ENCODE measurements around the gene HLA-C.
"Not testable (repeated sequence)": the region's sequence is repeated elsewhere in the genome, so short reads cannot be mapped to it uniquely, and the experiment has no call there.

Gene HLA-C

GRCh38 chr6:31271641-31272357 lies at the start of gene HLA-C:
Gene HLA-C (minus strand): TSS chr6:31272092. CDS start chr6:31272071, 21 bp downstream.
- DNase-seq, result peak; percentile 91

GRCh38 chr6:31321005-31321707 lies 49.3 kb upstream of the HLA-C start:
- no peak for DNase-seq

GRCh38 chr6:31317036-31317435 lies 45.1 kb upstream of the HLA-C start:
- no peak for DNase-seq

GRCh38 chr6:31309641-31310040 lies 37.7 kb upstream of the HLA-C start:
- DNase-seq, result no peak

GRCh38 chr6:31308845-31309175 lies 36.9 kb upstream of the HLA-C start:
- no peak for DNase-seq

GRCh38 chr6:31308050-31308844 lies 36.4 kb upstream of the HLA-C start:
- DNase-seq, result no peak

- DNase-seq, result no peak
Measured at GRCh38 chr6:31307669-31308049, 35.8 kb upstream of the HLA-C start.

- DNase-seq, result no peak
Measured at GRCh38 chr6:31305703-31306219, 33.9 kb upstream of the HLA-C start.

GRCh38 chr6:31304683-31305082 lies 32.8 kb upstream of the HLA-C start:
- no peak for DNase-seq

GRCh38 chr6:31300797-31301196 lies 28.9 kb upstream of the HLA-C start:
- DNase-seq, result no peak

GRCh38 chr6:31299947-31300346 lies 28.1 kb upstream of the HLA-C start:
- DNase-seq, result no peak

- no peak for DNase-seq
Measured at GRCh38 chr6:31299511-31299910, 27.6 kb upstream of the HLA-C start.

- no peak for DNase-seq
Measured at GRCh38 chr6:31294056-31294455, 22.2 kb upstream of the HLA-C start.

GRCh38 chr6:31293343-31293742 lies 21.5 kb upstream of the HLA-C start:
- DNase-seq, result peak; percentile 31

GRCh38 chr6:31289788-31290187 lies 17.9 kb upstream of the HLA-C start:
- DNase-seq, result no peak

- DNase-seq, result no peak
Measured at GRCh38 chr6:31287619-31288018, 15.7 kb upstream of the HLA-C start.

- no peak for DNase-seq
Measured at GRCh38 chr6:31285982-31286381, 14.1 kb upstream of the HLA-C start.

- DNase-seq, result no peak
Measured at GRCh38 chr6:31285486-31285885, 13.6 kb upstream of the HLA-C start.

GRCh38 chr6:31279647-31280046 lies 7.8 kb upstream of the HLA-C start:
- DNase-seq, result not testable (repeated sequence)

- DNase-seq, result no peak
Measured at GRCh38 chr6:31272836-31273626, 1.1 kb upstream of the HLA-C start.

GRCh38 chr6:31272436-31272835 lies 544 bp upstream of the HLA-C start:
- DNase-seq, result no peak

- DNase-seq, result no peak
Measured at GRCh38 chr6:31270788-31271640, 878 bp downstream of the HLA-C start.

Measured in fibroblast of skin of right quadriceps (primary cell).